ENCODE measurements around the gene SPSB1.

GRCh38 chr1:9321986-9322660 is 29.4 kb downstream of the SPSB1 start:
- TF ChIP-seq CTCF (IDR thresholded peaks at IDR 0.05), result no peak
- no peak for TF ChIP-seq POLR2A (IDR thresholded peaks at IDR 0.05)

Measured in right lobe of liver (tissue), 4 donors.